Stimulated activated CD4-positive, alpha-beta T cell treated with anti-CD3 and anti-CD28 coated beads, Interleukin-1b, Interleukin-23, amount 100 ng/mL, for 4 hours (primary cell): ENCODE data around the gene METRN.

Experiments used
- DNase-seq, 2 donors: peaks; one replicate each; pipeline ENCODE4 v3.0.0-alpha.2; 2020; ENCODE audit warnings: low read depth in 2 of 2

Gene METRN

GRCh38 chr16:759110-759910 is 44.4 kb downstream of the METRN start:
- no peak for DNase-seq

GRCh38 chr16:760065-760464 is 45.1 kb downstream of the METRN start:
- no peak for DNase-seq

- no peak for DNase-seq
Measured at GRCh38 chr16:760545-761343, 45.8 kb downstream of the METRN start, which contains the start of gene MSLN. TSS of gene MSLN (plus strand) at chr16:760734. CDS start at chr16:762681, 1,947 bp downstream.

GRCh38 chr16:761625-762513 is 47.0 kb downstream of the METRN start:
- no peak for DNase-seq

GRCh38 chr16:762595-763268 is 47.8 kb downstream of the METRN start:
- DNase-seq, result no peak

- no peak for DNase-seq
Measured at GRCh38 chr16:763369-764183, 48.7 kb downstream of the METRN start.

GRCh38 chr16:764184-764750 is 49.3 kb downstream of the METRN start:
- no peak for DNase-seq

GRCh38 chr16:764848-765487 is 50.0 kb downstream of the METRN start:
- no peak for DNase-seq

GRCh38 chr16:765488-765865 is 50.6 kb downstream of the METRN start:
- no peak for DNase-seq

- no peak for DNase-seq
Measured at GRCh38 chr16:766008-766819, 51.3 kb downstream of the METRN start.

- no peak for DNase-seq
Measured at GRCh38 chr16:766820-767640, 52.1 kb downstream of the METRN start.

GRCh38 chr16:767743-768235 is 52.9 kb downstream of the METRN start:
- no peak for DNase-seq

- DNase-seq, result no peak
Measured at GRCh38 chr16:768428-768827, 53.5 kb downstream of the METRN start.
